Kidney (tissue), 14 donors: Measurements from ENCODE around the gene TMEM258. TPM values are rescaled to one million over a fixed set of nuclear protein-coding genes. Genes with fewer than 3 reads are reported as not detected.

Experiments
- DNase-seq, 5 donors: peaks; one replicate each; pipeline ENCODE4 v3.0.0-alpha.2; 2013 to 2020
- FAIRE-seq: peaks from 2 replicates; lab custom pipeline; 2012; peaks lifted over from hg19 to GRCh38; lab: Jason Lieb, UNC
- H3K27ac ChIP-seq, 2 donors: one replicate each; pipeline ENCODE4 v1.7.0; 2013; ENCODE audit warnings: low read depth in 2 of 2, low read length in 2 of 2, inconsistent platforms in 1 of 2
- H3K27me3 ChIP-seq: one replicate; pipeline ENCODE4 v1.7.1; 2013; ENCODE audit warnings: low read length, inconsistent platforms; ENCODE audit not compliant: control insufficient read depth, insufficient read depth
- H3K36me3 ChIP-seq, 3 donors: one replicate each; pipeline versions ENCODE4 v1.7.0 to v1.7.1; 2013; ENCODE audit warnings: low read length in 3 of 3, control low read depth in 1 of 3, inconsistent platforms in 1 of 3; ENCODE audit not compliant: insufficient read depth in 3 of 3, control insufficient read depth in 2 of 3
- H3K4me1 ChIP-seq, 3 donors: one replicate each; pipeline versions ENCODE4 v1.7.0 to v1.7.1; 2013; ENCODE audit warnings: low read length in 3 of 3, inconsistent platforms in 1 of 3, low read depth in 1 of 3; ENCODE audit not compliant: control insufficient read depth in 2 of 3, insufficient read depth in 2 of 3
- H3K4me3 ChIP-seq, 3 donors: one replicate each; pipeline versions ENCODE4 v1.7.0 to v1.8.1; 2013; ENCODE audit warnings: low read length in 3 of 3, control low read depth in 1 of 3, inconsistent platforms in 1 of 3
- H3K9ac ChIP-seq, 3 donors: one replicate each; pipeline versions ENCODE4 v1.7.0 to v1.7.1; 2013; ENCODE audit warnings: low read length in 3 of 3, control low read depth in 1 of 3, inconsistent platforms in 1 of 3
- H3K9me3 ChIP-seq, 3 donors: one replicate each; pipeline versions ENCODE4 v1.7.0 to v1.7.1; 2013; ENCODE audit warnings: low read length in 3 of 3, control low read depth in 1 of 3, inconsistent platforms in 1 of 3; ENCODE audit not compliant: control insufficient read depth in 2 of 3, insufficient read depth in 1 of 3
- intact Hi-C: fragments of 100-400 bp; cut with DNase I; formaldehyde crosslinking; loops from one replicate; pipeline ENCODE4 v1.11.1; 2022
- polyA plus RNA-seq: library from polyadenylated mRNA; stranded (reverse); fragments of 350-450 nt; fragmentation: Illumina TruSeq; extraction: RNeasy Lipid Tissue Mini Kit (QIAGEN cat#74804); gene quantifications from one replicate; pipeline ENCODE4 v1.2.3, GENCODE V29; 2014; ENCODE audit warnings: low read depth, low replicate concordance; ENCODE audit not compliant: insufficient read depth
- total RNA-seq: library from RNA; stranded (reverse); fragmentation: NEBNext Ultra II Directional; extraction: Animal tissue kit (Norgen Biotek cat#: 25700); gene quantifications from one replicate; pipeline ENCODE4 v1.2.1, GENCODE V29; 2021
- TF ChIP-seq, protein P1 (sequence below): IDR thresholded peaks from 3 replicates; pipeline ENCODE4 v1.5.1; 2012; ENCODE audit warnings: mild to moderate bottlenecking, moderate library complexity, borderline replicate concordance; ENCODE audit not compliant: insufficient read depth; ENCODE audit errors: extremely low read depth
- donor health status: control.
- donor health status: control.
- donor health status: control.
- donor health status: control.
- donor health status: control.
- donor health status: DM: yes; HTN: yes; CAD: no.
- donor health status: Normal renal cell carcinoma (clear cell type).

TMEM258 gene
- total and polyA plus RNA-seq, 2 donors from 2014 or later: 92.1 to 228 TPM

DNA sequence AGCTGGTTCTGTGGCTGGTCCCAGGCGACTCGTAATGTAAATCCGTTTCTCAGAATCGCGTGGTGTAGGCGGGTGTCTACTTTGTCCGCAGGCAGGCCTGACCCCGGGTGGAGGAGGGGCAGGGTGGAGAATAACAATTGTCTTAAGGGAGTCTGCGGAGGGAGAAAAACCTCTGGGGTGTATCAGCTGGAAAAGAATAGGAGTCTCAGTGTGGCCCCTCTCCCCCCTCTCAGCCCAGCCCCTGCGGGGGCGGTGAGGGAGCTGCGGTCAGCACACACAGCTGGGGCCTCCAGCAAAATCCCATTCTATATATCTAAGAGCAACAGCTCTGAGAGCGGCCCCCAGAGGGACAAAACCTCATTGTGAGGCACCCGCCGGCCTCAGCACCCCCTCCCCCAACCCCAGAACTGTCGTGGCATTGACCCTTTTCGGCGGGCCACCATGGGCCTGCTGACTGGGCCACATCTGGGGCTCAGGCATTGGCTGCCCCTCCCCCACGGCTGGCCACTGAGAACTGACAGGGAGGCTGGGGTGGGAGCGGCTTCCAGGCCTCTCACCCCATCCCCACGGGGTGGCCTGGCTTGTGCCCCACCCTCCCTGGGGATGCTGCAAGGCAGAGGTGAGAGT is 42.7 kb downstream of the TMEM258 start:
- TF ChIP-seq, protein P1, sequence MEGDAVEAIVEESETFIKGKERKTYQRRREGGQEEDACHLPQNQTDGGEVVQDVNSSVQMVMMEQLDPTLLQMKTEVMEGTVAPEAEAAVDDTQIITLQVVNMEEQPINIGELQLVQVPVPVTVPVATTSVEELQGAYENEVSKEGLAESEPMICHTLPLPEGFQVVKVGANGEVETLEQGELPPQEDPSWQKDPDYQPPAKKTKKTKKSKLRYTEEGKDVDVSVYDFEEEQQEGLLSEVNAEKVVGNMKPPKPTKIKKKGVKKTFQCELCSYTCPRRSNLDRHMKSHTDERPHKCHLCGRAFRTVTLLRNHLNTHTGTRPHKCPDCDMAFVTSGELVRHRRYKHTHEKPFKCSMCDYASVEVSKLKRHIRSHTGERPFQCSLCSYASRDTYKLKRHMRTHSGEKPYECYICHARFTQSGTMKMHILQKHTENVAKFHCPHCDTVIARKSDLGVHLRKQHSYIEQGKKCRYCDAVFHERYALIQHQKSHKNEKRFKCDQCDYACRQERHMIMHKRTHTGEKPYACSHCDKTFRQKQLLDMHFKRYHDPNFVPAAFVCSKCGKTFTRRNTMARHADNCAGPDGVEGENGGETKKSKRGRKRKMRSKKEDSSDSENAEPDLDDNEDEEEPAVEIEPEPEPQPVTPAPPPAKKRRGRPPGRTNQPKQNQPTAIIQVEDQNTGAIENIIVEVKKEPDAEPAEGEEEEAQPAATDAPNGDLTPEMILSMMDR: no peak
- H3K4me3 ChIP-seq: no peak overlapping the region
- H3K9me3 ChIP-seq: no peaks in the 10 kb centered on the region
- DNase-seq: peak; percentile 60 to 86 (median 83)
- no peak for FAIRE-seq
- no peak overlapping the region for H3K27ac ChIP-seq
- H3K36me3 ChIP-seq: no peaks in the 10 kb centered on the region
- H3K9ac ChIP-seq: no peak overlapping the region
- no peaks in the 10 kb centered on the region for H3K27me3 ChIP-seq
- intact Hi-C loops: no loop called here
- H3K4me1 ChIP-seq: peaks cover 0 to 14% (median 3%) of the 10 kb centered on the region in 3 donors

DNA sequence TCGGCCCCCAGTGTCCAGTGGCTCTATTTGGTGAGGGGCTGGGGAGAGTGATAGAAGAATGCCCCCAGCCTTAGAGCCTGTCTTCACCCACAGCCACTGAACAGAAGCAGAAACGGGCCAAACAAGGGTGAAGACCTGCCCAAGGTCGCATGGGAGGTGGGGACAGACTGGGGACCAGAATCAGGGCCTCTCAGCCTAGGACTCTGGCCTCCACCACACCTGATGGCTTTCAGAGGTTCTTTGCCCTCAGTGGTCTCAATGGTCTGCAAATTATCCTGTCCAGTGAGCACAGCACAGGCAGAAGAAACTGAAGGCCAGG is 44.5 kb downstream of the TMEM258 start:
- FAIRE-seq (no peak), DNase-seq (no peak)
- no peaks in the 10 kb centered on the region for H3K27me3 ChIP-seq
- H3K4me3 ChIP-seq: no peak overlapping the region
- no peak overlapping the region for H3K27ac ChIP-seq
- TF ChIP-seq, protein P1: no peak
- H3K9ac ChIP-seq: peak overlapping the region in 1 of 3 donors; percentile 40
- peaks cover 0 to 8% (median 3%) of the 10 kb centered on the region in 3 donors for H3K4me1 ChIP-seq
- H3K36me3 ChIP-seq: no peaks in the 10 kb centered on the region
- intact Hi-C loops: no loop called here
- H3K9me3 ChIP-seq: no peaks in the 10 kb centered on the region

DNA sequence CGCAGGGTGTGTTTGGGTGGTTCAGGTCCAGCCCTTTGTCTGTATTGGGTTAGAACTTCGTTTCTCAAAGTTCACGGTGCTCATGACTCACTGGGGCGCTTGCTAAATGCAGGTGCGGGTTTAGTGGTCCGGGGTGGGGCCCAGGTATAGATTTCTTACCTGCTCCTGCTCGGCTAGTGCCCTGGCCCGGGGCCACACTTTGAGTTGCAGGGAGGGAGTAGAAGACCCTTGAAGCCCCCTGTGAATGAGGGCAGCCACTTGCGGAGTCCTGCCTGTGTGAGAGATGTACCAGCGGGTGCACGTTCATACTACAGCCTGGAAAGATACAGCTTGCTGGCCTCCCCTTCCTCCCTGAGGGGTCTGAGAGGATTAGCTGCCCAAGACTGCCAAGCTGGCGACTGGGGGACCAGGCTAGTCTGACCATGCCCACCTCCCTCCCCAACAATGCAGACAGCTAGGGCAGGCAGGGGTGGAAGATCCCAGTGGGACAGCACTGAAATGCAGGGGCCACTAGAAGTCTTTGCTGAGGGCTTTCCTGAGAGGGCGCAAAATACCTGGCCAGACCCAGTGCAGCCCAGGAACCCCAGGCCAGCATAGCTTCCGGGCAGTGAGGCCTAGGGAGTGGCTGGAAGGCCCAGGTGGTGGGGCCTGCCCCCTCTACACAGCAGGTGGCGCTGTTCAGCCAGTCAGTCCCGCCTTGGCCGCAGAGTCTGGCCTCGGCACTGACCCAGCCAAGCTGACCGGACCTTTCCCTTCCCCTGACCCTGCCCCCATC is 45.0 kb downstream of the TMEM258 start:
- H3K36me3 ChIP-seq: no peaks in the 10 kb centered on the region
- TF ChIP-seq, protein P1: peak; percentile 94
- H3K27me3 ChIP-seq: no peaks in the 10 kb centered on the region
- no peak overlapping the region for H3K4me3 ChIP-seq
- DNase-seq (peak; percentile 81 to 89 (median 82)), FAIRE-seq (no peak)
- no peaks in the 10 kb centered on the region for H3K9me3 ChIP-seq
- H3K4me1 ChIP-seq: peaks cover 0 to 8% (median 3%) of the 10 kb centered on the region in 3 donors
- intact Hi-C loops: no loop called here
- peak overlapping the region in 1 of 3 donors; percentile 40 for H3K9ac ChIP-seq
- no peak overlapping the region for H3K27ac ChIP-seq
